Left renal pelvis (tissue), 4 donors: ENCODE results near the gene COL28A1. TPM values are rescaled to one million over a fixed set of nuclear protein-coding genes. Genes with fewer than 3 reads are reported as not detected.

ENCODE experiments used
- polyA plus RNA-seq, 4 donors: library from polyadenylated mRNA; unstranded; fragments of 120-200 nt; gene quantifications; one replicate each; pipeline ENCODE4 v1.2.1, GENCODE V29; 2013; ENCODE audit not compliant: insufficient read length in 4 of 4

The COL28A1 gene
- polyA plus RNA-seq, 4 donors, result 10.9 to 68.9 (median 14.0) TPM

Other genes starting within 250 kb of the COL28A1 start
- gene MIOS, start 31.0 kb upstream of the COL28A1 start, polyA plus RNA-seq, result 10 to 100 TPM; 42.1 to 58.2 (median 46.3) TPM
- 10 to 100 TPM; 15.3 to 22.2 (median 19.4) TPM for gene UMAD1, start 104.9 kb upstream of the COL28A1 start, polyA plus RNA-seq
- gene RPA3, start 182.7 kb upstream of the COL28A1 start, polyA plus RNA-seq, result 10 to 100 TPM; 37.1 to 77.5 (median 61.0) TPM